Activated CD8-positive, alpha-beta memory T cell treated with anti-CD3 and anti-CD28 coated beads for 36 hours (primary cell): ENCODE measurements around the gene HES3. TPM values are rescaled to one million over a fixed set of nuclear protein-coding genes. Genes with fewer than 3 reads are reported as not detected.

ENCODE experiments used
- CTCF ChIA-PET: fragments of 350-600 bp; sonication (Branson Sonifier 250); formaldehyde crosslinking; loops from one replicate; lab custom pipeline; 2021; ENCODE audit warnings: antibody characterized with exemption; lab: Charles Lee
- POLR2A ChIA-PET: fragments of 350-600 bp; sonication (Branson Sonifier 250); formaldehyde crosslinking; loops from one replicate; lab custom pipeline; 2021; ENCODE audit warnings: antibody characterized with exemption; lab: Charles Lee
- total RNA-seq, 2 experiments: library from RNA; stranded (reverse); gene quantifications; one replicate each; pipeline ENCODE4 v1.2.3, GENCODE V29; 2021

Gene HES3
- total RNA-seq, 2 experiments from 2014 or later = not detected

GRCh38 chr1:6282577-6283270 lies 38.7 kb downstream of the HES3 start:
- POLR2A ChIA-PET = no interaction called here
- CTCF ChIA-PET = no interaction called here

- POLR2A ChIA-PET = no interaction called here
- CTCF ChIA-PET = interaction anchor here (0.6 kb wide), 1 partner anchor 154 kb away, joined by 3 read pairs; no protein-coding TSS in a partner anchor
These were observed 41.4 kb downstream of the HES3 start for GRCh38 chr1:6285336-6285735.

GRCh38 chr1:6286266-6286665 lies 42.3 kb downstream of the HES3 start:
- ChIA-PET CTCF (no interaction called here), POLR2A (no interaction called here)

- ChIA-PET POLR2A (no interaction called here), CTCF (no interaction called here)
These were observed 43.0 kb downstream of the HES3 start for GRCh38 chr1:6287029-6287428.

- ChIA-PET CTCF (no interaction called here), POLR2A (no interaction called here)
These were observed 43.5 kb downstream of the HES3 start for GRCh38 chr1:6287431-6287886.

GRCh38 chr1:6288026-6288425 lies 44.0 kb downstream of the HES3 start:
- CTCF ChIA-PET = no interaction called here
- POLR2A ChIA-PET = no interaction called here

- POLR2A ChIA-PET = no interaction called here
- CTCF ChIA-PET = no interaction called here
These were observed 44.7 kb downstream of the HES3 start for GRCh38 chr1:6288665-6289064.

- ChIA-PET CTCF (no interaction called here), POLR2A (no interaction called here)
These were observed 48.1 kb downstream of the HES3 start for GRCh38 chr1:6292102-6292501.

GRCh38 chr1:6294080-6294889 lies 50.3 kb downstream of the HES3 start:
- ChIA-PET CTCF (interaction anchor here (1.0 kb wide), 1 partner anchor 47 kb away, joined by 4 read pairs; no protein-coding TSS in a partner anchor), POLR2A (no interaction called here)

- CTCF ChIA-PET = no interaction called here
- POLR2A ChIA-PET = no interaction called here
These were observed 51.0 kb downstream of the HES3 start for GRCh38 chr1:6294890-6295556.

Other genes starting within 250 kb of the HES3 start
- gene KCNAB2, start 198.3 kb upstream of the HES3 start, total RNA-seq = 100 to 1,000 TPM; 192 to 200 TPM
- gene CHD5, start 63.9 kb upstream of the HES3 start, total RNA-seq = under 1 TPM; 0.57 to 0.78 TPM
- gene RPL22, start 44.6 kb upstream of the HES3 start, total RNA-seq = 100 to 1,000 TPM; 399 to 441 TPM
- 10 to 100 TPM; 12.1 to 16.4 TPM for gene RNF207, start 38.1 kb upstream of the HES3 start, total RNA-seq
- gene ICMT, start 8.2 kb upstream of the HES3 start, total RNA-seq = 10 to 100 TPM; 74.7 to 81.5 TPM
- under 1 TPM; 0.67 to 0.73 TPM for gene GPR153, start 16.9 kb downstream of the HES3 start, total RNA-seq
- gene ACOT7, start 149.6 kb downstream of the HES3 start, total RNA-seq = 100 to 1,000 TPM in 1 of 2 experiments, 10 to 100 TPM in 1; 97.9 to 104 TPM
- under 1 TPM in 1 of 2 experiments, not detected in 1; 0.15 TPM for gene HES2, start 175.7 kb downstream of the HES3 start, total RNA-seq
- under 1 TPM; 0.08 to 0.23 TPM for gene ESPN, start 180.6 kb downstream of the HES3 start, total RNA-seq
- gene TNFRSF25, start 222.0 kb downstream of the HES3 start, total RNA-seq = 10 to 100 TPM; 89.9 to 91.3 TPM
- gene PLEKHG5, start 247.5 kb downstream of the HES3 start, total RNA-seq = 1 to 10 TPM; 2.1 to 2.2 TPM